ENCODE measurements around the gene CCDC88C.

DNA sequence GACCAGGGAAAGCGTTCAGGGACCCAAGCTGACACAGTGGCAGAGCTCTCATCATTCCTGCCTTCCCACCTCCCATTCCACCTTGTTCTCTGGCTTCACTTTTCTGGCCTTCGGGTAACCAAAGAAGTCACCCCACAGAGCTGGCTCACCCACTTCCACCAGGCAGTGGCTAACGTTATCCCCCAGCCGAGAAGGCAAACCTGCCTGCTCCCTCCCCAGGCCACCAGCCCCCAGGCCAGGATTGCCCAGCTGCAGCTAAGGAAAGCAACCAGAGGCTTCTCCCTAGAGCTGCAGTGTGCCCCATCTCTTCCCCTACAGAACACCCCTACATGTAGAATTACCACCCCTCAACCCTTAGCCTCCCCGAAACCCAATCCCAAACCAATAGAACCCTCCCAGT is 22.2 kb downstream of the CCDC88C start:
- TF ChIP-seq, protein P1, sequence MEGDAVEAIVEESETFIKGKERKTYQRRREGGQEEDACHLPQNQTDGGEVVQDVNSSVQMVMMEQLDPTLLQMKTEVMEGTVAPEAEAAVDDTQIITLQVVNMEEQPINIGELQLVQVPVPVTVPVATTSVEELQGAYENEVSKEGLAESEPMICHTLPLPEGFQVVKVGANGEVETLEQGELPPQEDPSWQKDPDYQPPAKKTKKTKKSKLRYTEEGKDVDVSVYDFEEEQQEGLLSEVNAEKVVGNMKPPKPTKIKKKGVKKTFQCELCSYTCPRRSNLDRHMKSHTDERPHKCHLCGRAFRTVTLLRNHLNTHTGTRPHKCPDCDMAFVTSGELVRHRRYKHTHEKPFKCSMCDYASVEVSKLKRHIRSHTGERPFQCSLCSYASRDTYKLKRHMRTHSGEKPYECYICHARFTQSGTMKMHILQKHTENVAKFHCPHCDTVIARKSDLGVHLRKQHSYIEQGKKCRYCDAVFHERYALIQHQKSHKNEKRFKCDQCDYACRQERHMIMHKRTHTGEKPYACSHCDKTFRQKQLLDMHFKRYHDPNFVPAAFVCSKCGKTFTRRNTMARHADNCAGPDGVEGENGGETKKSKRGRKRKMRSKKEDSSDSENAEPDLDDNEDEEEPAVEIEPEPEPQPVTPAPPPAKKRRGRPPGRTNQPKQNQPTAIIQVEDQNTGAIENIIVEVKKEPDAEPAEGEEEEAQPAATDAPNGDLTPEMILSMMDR (IDR thresholded peaks at IDR 0.05): no peak
- TF ChIP-seq POLR2A (IDR thresholded peaks at IDR 0.05): no peak
